A549 (cell line): ENCODE data around the gene THUMPD1. TPM values are rescaled to one million over a fixed set of nuclear protein-coding genes. Genes with fewer than 3 reads are reported as not detected.

ENCODE experiments used
- ATAC-seq, 2 experiments: fragments of 200-7000 bp in 1 of 2; fragments of >200 bp in 1 of 2; cut with Nextera tagmentation in 1 of 2; cut with Tn5 transposase in 1 of 2; 3 replicates each; pipeline versions ENCODE4 v1.8.0 to v1.9.1; 2018 to 2020; ENCODE audit warnings: mild to moderate bottlenecking in 1 of 2, moderate library complexity in 1 of 2
- CTCF ChIA-PET: fragments of 300-600 bp; sonication (Branson Sonifier 250); formaldehyde crosslinking; extraction: SDS; loops from one replicate; lab custom pipeline; 2021; ENCODE audit warnings: antibody characterized with exemption, inconsistent platforms; lab: Yijun Ruan, JAX
- POLR2A ChIA-PET: fragments of 350-600 bp; formaldehyde crosslinking; extraction: SDS; loops from one replicate; lab custom pipeline; 2021; ENCODE audit warnings: antibody characterized with exemption, inconsistent platforms; lab: Yijun Ruan, JAX
- DNase-seq, 2 experiments: peaks; one replicate each; pipeline versions ENCODE4 v3.0.0 to v3.0.0-alpha.2; 2011 to 2016; ENCODE audit warnings: low read depth in 1 of 2, low spot score in 1 of 2
- FAIRE-seq: peaks from 2 replicates; lab custom pipeline; 2011; peaks lifted over from hg19 to GRCh38; lab: Jason Lieb, UNC
- H3K27ac ChIP-seq, 2 experiments: fragments of >200 bp; sonication (Bioruptor Twin); formaldehyde crosslinking; 3 replicates each; pipeline ENCODE4 v1.5.1; 2016 to 2017
- H3K4me1 ChIP-seq: fragments of >200 bp; sonication (Bioruptor Twin); formaldehyde crosslinking; 3 replicates; pipeline ENCODE4 v1.6.1; 2016
- H3K4me2 ChIP-seq: fragments of >200 bp; sonication (Bioruptor Twin); formaldehyde crosslinking; 3 replicates; pipeline ENCODE4 v1.6.1; 2016
- H3K4me3 ChIP-seq: fragments of >200 bp; sonication (Bioruptor Twin); formaldehyde crosslinking; 3 replicates; pipeline ENCODE4 v1.5.1; 2016
- H3K9me3 ChIP-seq: fragments of >200 bp; sonication (Bioruptor Twin); formaldehyde crosslinking; 3 replicates; pipeline ENCODE4 v1.6.1; 2016
- CBX8 ChIP-seq: fragments of 200-600 bp; sonication (generic); IDR thresholded peaks from 2 replicates; pipeline ENCODE4 v1.6.1; 2016
- CEBPB ChIP-seq, 2 experiments: fragments of >200 bp in 1 of 2; sonication (Bioruptor Twin) in 1 of 2; formaldehyde crosslinking in 1 of 2; IDR thresholded peaks; 2 replicates each; pipeline ENCODE4 v1.6.1; 2012 to 2016
- ESRRA ChIP-seq: fragments of 150-350 bp; IDR thresholded peaks from 2 replicates; pipeline ENCODE4 v1.6.1; 2014; ENCODE audit warnings: mild to moderate bottlenecking, low read length, borderline replicate concordance
- FOSL2 ChIP-seq, 2 experiments: fragments of 450-650 bp in 1 of 2; fragments of >200 bp in 1 of 2; sonication (Bioruptor Twin) in 1 of 2; formaldehyde crosslinking; IDR thresholded peaks; 2 replicates each; pipeline versions ENCODE4 v1.5.0 to v1.6.1; 2016 to 2020; ENCODE audit warnings: mild to moderate bottlenecking in 1 of 2, moderate library complexity in 1 of 2
- FOXS1 ChIP-seq: fragments of 250-450 bp; sonication (Bioruptor Pico); IDR thresholded peaks from 2 replicates; pipeline ENCODE4 v1.5.0; 2020; ENCODE audit warnings: mild to moderate bottlenecking, moderate library complexity
- HDAC2 ChIP-seq: fragments of 200-600 bp; sonication (generic); IDR thresholded peaks from 2 replicates; pipeline ENCODE4 v1.6.1; 2016
- HOXB13 ChIP-seq: fragments of 250-450 bp; sonication (Bioruptor Pico); IDR thresholded peaks from 2 replicates; pipeline ENCODE4 v1.5.0; 2020; ENCODE audit warnings: low read depth, mild to moderate bottlenecking, moderate library complexity
- JUN ChIP-seq, 2 experiments: fragments of >200 bp; sonication (Bioruptor Twin); formaldehyde crosslinking; IDR thresholded peaks; 2 replicates in 1 of 2; 3 replicates in 1 of 2; pipeline ENCODE4 v1.6.1; 2016 to 2017
- JUNB ChIP-seq: fragments of >200 bp; sonication (Bioruptor Twin); formaldehyde crosslinking; IDR thresholded peaks from 2 replicates; pipeline ENCODE4 v1.6.1; 2016
- KDM1A ChIP-seq: fragments of 200-600 bp; sonication (generic); IDR thresholded peaks from 2 replicates; pipeline ENCODE4 v1.6.1; 2016; ENCODE audit warnings: low read depth, mild to moderate bottlenecking
- KDM5A ChIP-seq: fragments of 200-600 bp; sonication (generic); IDR thresholded peaks from 2 replicates; pipeline ENCODE4 v1.6.1; 2016; ENCODE audit warnings: antibody characterized with exemption, mild to moderate bottlenecking
- MAFK ChIP-seq: fragments of 450-650 bp; IDR thresholded peaks from 2 replicates; pipeline ENCODE4 v1.6.1; 2014; ENCODE audit not compliant: partially characterized antibody
- NFE2L2 ChIP-seq: fragments of 150-350 bp; conservative IDR thresholded peaks from 2 replicates; pipeline ENCODE4 v1.6.1; 2014; ENCODE audit warnings: low read length
- NPAS2 ChIP-seq: fragments of 250-450 bp; sonication (Bioruptor Pico); IDR thresholded peaks from 2 replicates; pipeline ENCODE4 v1.8.0; 2022; ENCODE audit warnings: mild to moderate bottlenecking, moderate library complexity, borderline replicate concordance
- NR3C1 ChIP-seq: fragments of >200 bp; sonication (Bioruptor Twin); formaldehyde crosslinking; IDR thresholded peaks from 3 replicates; pipeline ENCODE4 v1.6.1; 2017
- PHF8 ChIP-seq: fragments of 200-600 bp; sonication (generic); IDR thresholded peaks from 2 replicates; pipeline ENCODE4 v1.6.1; 2016; ENCODE audit warnings: low read depth, mild to moderate bottlenecking, antibody characterized with exemption, moderate library complexity, borderline replicate concordance
- RARB ChIP-seq: fragments of 250-450 bp; sonication (Bioruptor Pico); IDR thresholded peaks from 2 replicates; pipeline ENCODE4 v1.8.0; 2021; ENCODE audit warnings: mild to moderate bottlenecking, moderate library complexity
- RCOR1 ChIP-seq: fragments of 150-350 bp; IDR thresholded peaks from 2 replicates; pipeline ENCODE4 v1.6.1; 2014; ENCODE audit warnings: antibody characterized with exemption, low read length, low read depth
- RFX5 ChIP-seq: fragments of 450-650 bp; IDR thresholded peaks from 2 replicates; pipeline ENCODE4 v1.7.1; 2014; ENCODE audit warnings: antibody characterized with exemption, mild to moderate bottlenecking, moderate library complexity
- SMC3 ChIP-seq: fragments of >200 bp; sonication (Bioruptor Twin); formaldehyde crosslinking; IDR thresholded peaks from 3 replicates; pipeline ENCODE4 v1.6.1; 2018; ENCODE audit warnings: inconsistent platforms
- SREBF2 ChIP-seq: fragments of 450-650 bp; IDR thresholded peaks from 2 replicates; pipeline ENCODE4 v1.6.1; 2014; ENCODE audit warnings: mild to moderate bottlenecking, moderate library complexity
- TFCP2L1 ChIP-seq: fragments of 250-450 bp; sonication (Bioruptor Pico); IDR thresholded peaks from 2 replicates; pipeline ENCODE4 v1.5.0; 2021; ENCODE audit warnings: mild to moderate bottlenecking
- TP53 ChIP-seq: fragments of 250-450 bp; sonication (Bioruptor Pico); IDR thresholded peaks from 2 replicates; pipeline ENCODE4 v1.5.0; 2021; ENCODE audit warnings: mild to moderate bottlenecking, moderate library complexity
- ZNF302 ChIP-seq: fragments of 250-450 bp; sonication (Bioruptor Pico); IDR thresholded peaks from 2 replicates; pipeline ENCODE4 v1.9.0; 2021; ENCODE audit warnings: inconsistent platforms, mild to moderate bottlenecking, moderate library complexity
- ZSCAN20 ChIP-seq: fragments of 250-450 bp; sonication (Bioruptor Pico); IDR thresholded peaks from 2 replicates; pipeline ENCODE4 v1.8.0; 2022; ENCODE audit warnings: mild to moderate bottlenecking, moderate library complexity
- WGBS: methylation state at CpG from one replicate; pipeline ENCODE4 v1.1.6; 2017; ENCODE audit errors: missing lambda C conversion rate; 5-methylcytosine and 5-hydroxymethylcytosine counted together
- polyA minus RNA-seq: library from RNA; depleted of rRNA, polyadenylated mRNA; stranded (reverse); fragments of >200 nt; gene quantifications from 2 replicates; pipeline ENCODE4 v1.2.3, GENCODE V29; 2011; rRNA and poly(A)+ RNA removed
- polyA plus RNA-seq, 4 experiments: library from polyadenylated mRNA; depleted of rRNA in 3 of 4; stranded (reverse); fragments of >200 nt; fragmentation: RNase III in 1 of 4; extraction: RNeasy Plus Mini Kit Qiagen cat#74134 plus additional on column Dnase treatment in 1 of 4; gene quantifications; 2 replicates in 3 of 4; 3 replicates in 1 of 4; pipeline ENCODE4 v1.2.3, GENCODE V29; 2011 to 2017
- TF ChIP-seq, protein P1 (sequence below): IDR thresholded peaks from 2 replicates; pipeline ENCODE4 v1.6.1; 2012; ENCODE audit warnings: low read depth, borderline replicate concordance
- TF ChIP-seq, protein P2 (sequence below): fragments of 250-450 bp; sonication (Bioruptor Pico); IDR thresholded peaks from 2 replicates; pipeline ENCODE4 v1.5.0; 2021; ENCODE audit warnings: mild to moderate bottlenecking, moderate library complexity, borderline replicate concordance
- TF ChIP-seq, protein P3 (sequence below): fragments of >200 bp; sonication (Bioruptor Twin); formaldehyde crosslinking; IDR thresholded peaks from 3 replicates; pipeline ENCODE4 v1.6.1; 2016
- TF ChIP-seq, protein P4 (sequence below): fragments of 200-600 bp; sonication (generic); IDR thresholded peaks from 2 replicates; pipeline ENCODE4 v1.6.1; 2016; ENCODE audit warnings: antibody characterized with exemption, mild to moderate bottlenecking, moderate library complexity
- TF ChIP-seq, protein P5 (sequence below): IDR thresholded peaks from 2 replicates; pipeline ENCODE4 v1.6.1; 2012

THUMPD1 gene, protein sequence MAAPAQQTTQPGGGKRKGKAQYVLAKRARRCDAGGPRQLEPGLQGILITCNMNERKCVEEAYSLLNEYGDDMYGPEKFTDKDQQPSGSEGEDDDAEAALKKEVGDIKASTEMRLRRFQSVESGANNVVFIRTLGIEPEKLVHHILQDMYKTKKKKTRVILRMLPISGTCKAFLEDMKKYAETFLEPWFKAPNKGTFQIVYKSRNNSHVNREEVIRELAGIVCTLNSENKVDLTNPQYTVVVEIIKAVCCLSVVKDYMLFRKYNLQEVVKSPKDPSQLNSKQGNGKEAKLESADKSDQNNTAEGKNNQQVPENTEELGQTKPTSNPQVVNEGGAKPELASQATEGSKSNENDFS
- polyA plus RNA-seq (2011; rRNA removed): 30.0 and 47.7 TPM in 2 replicates
- 25.2 and 32.5 TPM in 2 replicates for polyA plus RNA-seq (2012; cell fraction: cytosol; rRNA removed)
- polyA plus RNA-seq (2012; cell fraction: nucleus; rRNA removed): 16.3 and 47.7 TPM in 2 replicates
- polyA plus RNA-seq (2017; fragmentation: RNase III; extraction: RNeasy Plus Mini Kit Qiagen cat#74134 plus additional on column Dnase treatment): 25.9 to 27.8 TPM (median 27.8 TPM) in 3 replicates
- 25.5 and 27.4 TPM in 2 replicates for polyA minus RNA-seq

DNA sequence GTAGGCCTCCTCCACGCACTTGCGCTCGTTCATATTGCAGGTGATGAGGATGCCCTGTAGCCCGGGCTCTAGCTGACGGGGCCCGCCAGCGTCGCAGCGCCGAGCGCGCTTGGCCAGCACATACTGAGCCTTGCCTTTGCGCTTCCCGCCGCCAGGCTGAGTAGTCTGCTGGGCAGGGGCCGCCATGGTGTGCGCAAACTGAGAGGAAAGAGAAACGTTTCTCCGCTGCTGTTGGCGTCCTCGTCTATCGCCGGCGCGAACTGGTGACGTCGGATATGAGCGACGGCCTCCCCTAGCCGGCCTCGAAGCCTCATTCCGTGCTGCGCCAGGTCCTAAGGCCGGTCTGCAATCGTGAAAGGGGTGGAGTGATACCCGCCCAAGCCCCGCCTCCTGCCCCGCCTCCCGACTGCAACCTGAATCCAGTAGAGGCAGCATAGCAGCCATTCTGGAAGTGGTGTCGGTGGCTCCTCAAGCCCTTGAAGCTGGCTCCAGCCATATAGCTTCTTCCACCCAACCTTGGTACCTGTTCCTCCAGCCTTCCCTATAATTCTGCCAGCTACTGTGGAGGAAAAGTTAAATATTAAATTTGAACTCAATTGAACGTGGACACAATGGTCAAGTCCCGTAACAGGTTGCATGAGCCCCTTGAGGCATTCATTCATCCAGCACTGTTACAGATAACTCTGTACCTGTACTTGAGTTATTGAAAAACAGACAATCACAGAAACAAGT lies at the start of gene THUMPD1:
TSS of gene THUMPD1 (minus strand) at position 265 of the 732 bp plus-strand sequence. CDS start at position 186, 79 bp downstream.
- Histone ChIP-seq H3K4me2 (peak within 1 kb of the TSS; percentile 85), H3K27ac (peak within 1 kb of the TSS; percentile 95 to 96), H3K4me1 (peaks cover 6% of the 10 kb centered on the region), H3K4me3 (peak within 1 kb of the TSS; percentile 89), H3K9me3 (no peaks in the 10 kb centered on the region)
- peak; percentile 96 for DNase-seq
- FAIRE-seq: no peak
- ChIA-PET POLR2A (interaction anchor here (0.6 to 1.7 kb wide), 3 partner anchors 13 to 59 kb away, joined by 4 to 6 read pairs (median 5); partner anchors contain the start of gene ACSM3), CTCF (interaction anchor here (1.4 to 1.5 kb wide), 2 partner anchors 11 to 108 kb away, joined by 3 to 6 read pairs; no protein-coding TSS in a partner anchor)
- peak; percentile 97 for ATAC-seq
- WGBS: 45% methylated on average over 4 of the region's 42 CpGs
- TF ChIP-seq SREBF2 (no peak), NFE2L2 (no peak), HOXB13 (CRISPR knock-in tag) (no peak), KDM1A (no peak), ZSCAN20 (CRISPR knock-in tag) (no peak), SMC3 (no peak), CBX8 (no peak), ESRRA (no peak), NPAS2 (CRISPR knock-in tag) (no peak), RFX5 (no peak), TP53 (no peak), MAFK (no peak), RARB (CRISPR knock-in tag) (no peak), FOXS1 (no peak), HDAC2 (0 out of 2 replicates have a peak, but pooled peaks have one; percentile 25), TFCP2L1 (CRISPR knock-in tag) (no peak), RCOR1 (no peak), NR3C1 (no peak), JUNB (no peak), ZNF302 (CRISPR knock-in tag) (no peak), KDM5A (peak; percentile 93), CEBPB (IDR thresholded peaks at IDR 0.05) (no peak), FOSL2 (IDR thresholded peaks at IDR 0.05) (no peak), FOSL2 (CRISPR knock-in tag; IDR thresholded peaks at IDR 0.05) (0 out of 2 replicates have a peak, but pooled peaks have one; percentile 12), PHF8 (peak; percentile 93), JUN (IDR thresholded peaks at IDR 0.05) (peak; percentile 59 to 87; a peak in 3 of 5 replicates)
- TF ChIP-seq, protein P1, sequence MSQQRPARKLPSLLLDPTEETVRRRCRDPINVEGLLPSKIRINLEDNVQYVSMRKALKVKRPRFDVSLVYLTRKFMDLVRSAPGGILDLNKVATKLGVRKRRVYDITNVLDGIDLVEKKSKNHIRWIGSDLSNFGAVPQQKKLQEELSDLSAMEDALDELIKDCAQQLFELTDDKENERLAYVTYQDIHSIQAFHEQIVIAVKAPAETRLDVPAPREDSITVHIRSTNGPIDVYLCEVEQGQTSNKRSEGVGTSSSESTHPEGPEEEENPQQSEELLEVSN: no peak
- TF ChIP-seq, protein P2, sequence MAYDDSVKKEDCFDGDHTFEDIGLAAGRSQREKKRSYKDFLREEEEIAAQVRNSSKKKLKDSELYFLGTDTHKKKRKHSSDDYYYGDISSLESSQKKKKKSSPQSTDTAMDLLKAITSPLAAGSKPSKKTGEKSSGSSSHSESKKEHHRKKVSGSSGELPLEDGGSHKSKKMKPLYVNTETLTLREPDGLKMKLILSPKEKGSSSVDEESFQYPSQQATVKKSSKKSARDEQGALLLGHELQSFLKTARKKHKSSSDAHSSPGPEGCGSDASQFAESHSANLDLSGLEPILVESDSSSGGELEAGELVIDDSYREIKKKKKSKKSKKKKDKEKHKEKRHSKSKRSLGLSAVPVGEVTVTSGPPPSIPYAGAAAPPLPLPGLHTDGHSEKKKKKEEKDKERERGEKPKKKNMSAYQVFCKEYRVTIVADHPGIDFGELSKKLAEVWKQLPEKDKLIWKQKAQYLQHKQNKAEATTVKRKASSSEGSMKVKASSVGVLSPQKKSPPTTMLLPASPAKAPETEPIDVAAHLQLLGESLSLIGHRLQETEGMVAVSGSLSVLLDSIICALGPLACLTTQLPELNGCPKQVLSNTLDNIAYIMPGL (CRISPR knock-in tag): no peak
- TF ChIP-seq, protein P3, sequence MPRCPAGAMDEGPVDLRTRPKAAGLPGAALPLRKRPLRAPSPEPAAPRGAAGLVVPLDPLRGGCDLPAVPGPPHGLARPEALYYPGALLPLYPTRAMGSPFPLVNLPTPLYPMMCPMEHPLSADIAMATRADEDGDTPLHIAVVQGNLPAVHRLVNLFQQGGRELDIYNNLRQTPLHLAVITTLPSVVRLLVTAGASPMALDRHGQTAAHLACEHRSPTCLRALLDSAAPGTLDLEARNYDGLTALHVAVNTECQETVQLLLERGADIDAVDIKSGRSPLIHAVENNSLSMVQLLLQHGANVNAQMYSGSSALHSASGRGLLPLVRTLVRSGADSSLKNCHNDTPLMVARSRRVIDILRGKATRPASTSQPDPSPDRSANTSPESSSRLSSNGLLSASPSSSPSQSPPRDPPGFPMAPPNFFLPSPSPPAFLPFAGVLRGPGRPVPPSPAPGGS: peak; percentile 32; the same call in 1 of the 3 replicates
- TF ChIP-seq, protein P4, sequence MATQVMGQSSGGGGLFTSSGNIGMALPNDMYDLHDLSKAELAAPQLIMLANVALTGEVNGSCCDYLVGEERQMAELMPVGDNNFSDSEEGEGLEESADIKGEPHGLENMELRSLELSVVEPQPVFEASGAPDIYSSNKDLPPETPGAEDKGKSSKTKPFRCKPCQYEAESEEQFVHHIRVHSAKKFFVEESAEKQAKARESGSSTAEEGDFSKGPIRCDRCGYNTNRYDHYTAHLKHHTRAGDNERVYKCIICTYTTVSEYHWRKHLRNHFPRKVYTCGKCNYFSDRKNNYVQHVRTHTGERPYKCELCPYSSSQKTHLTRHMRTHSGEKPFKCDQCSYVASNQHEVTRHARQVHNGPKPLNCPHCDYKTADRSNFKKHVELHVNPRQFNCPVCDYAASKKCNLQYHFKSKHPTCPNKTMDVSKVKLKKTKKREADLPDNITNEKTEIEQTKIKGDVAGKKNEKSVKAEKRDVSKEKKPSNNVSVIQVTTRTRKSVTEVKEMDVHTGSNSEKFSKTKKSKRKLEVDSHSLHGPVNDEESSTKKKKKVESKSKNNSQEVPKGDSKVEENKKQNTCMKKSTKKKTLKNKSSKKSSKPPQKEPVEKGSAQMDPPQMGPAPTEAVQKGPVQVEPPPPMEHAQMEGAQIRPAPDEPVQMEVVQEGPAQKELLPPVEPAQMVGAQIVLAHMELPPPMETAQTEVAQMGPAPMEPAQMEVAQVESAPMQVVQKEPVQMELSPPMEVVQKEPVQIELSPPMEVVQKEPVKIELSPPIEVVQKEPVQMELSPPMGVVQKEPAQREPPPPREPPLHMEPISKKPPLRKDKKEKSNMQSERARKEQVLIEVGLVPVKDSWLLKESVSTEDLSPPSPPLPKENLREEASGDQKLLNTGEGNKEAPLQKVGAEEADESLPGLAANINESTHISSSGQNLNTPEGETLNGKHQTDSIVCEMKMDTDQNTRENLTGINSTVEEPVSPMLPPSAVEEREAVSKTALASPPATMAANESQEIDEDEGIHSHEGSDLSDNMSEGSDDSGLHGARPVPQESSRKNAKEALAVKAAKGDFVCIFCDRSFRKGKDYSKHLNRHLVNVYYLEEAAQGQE: no peak; the same call in 1 of the 2 replicates
- TF ChIP-seq, protein P5, sequence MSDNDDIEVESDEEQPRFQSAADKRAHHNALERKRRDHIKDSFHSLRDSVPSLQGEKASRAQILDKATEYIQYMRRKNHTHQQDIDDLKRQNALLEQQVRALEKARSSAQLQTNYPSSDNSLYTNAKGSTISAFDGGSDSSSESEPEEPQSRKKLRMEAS: peak; percentile 75
